NOMO-1 treated with dmso at 0.1 percent for 144 hours (cell line): ENCODE data around the gene CPLX1.

Experiments used
- DNase-seq: peaks from one replicate; lab custom pipeline; 2025; ENCODE audit not compliant: unreplicated experiment; lab: John Stamatoyannopoulos, UW

Gene CPLX1

GRCh38 chr4:833731-834367, 7.9 kb upstream of the CPLX1 start:
- no peak for DNase-seq

GRCh38 chr4:833156-833555, 7.2 kb upstream of the CPLX1 start:
- DNase-seq, result peak; percentile 32

- DNase-seq, result no peak
Measured at GRCh38 chr4:832536-832935, 6.6 kb upstream of the CPLX1 start.

GRCh38 chr4:832108-832507, 6.2 kb upstream of the CPLX1 start:
- no peak for DNase-seq

- no peak for DNase-seq
Measured at GRCh38 chr4:831483-831805, 5.5 kb upstream of the CPLX1 start.

- no peak for DNase-seq
Measured at GRCh38 chr4:830601-831482, 4.9 kb upstream of the CPLX1 start.

GRCh38 chr4:829761-830600, 4.1 kb upstream of the CPLX1 start:
- DNase-seq, result no peak

GRCh38 chr4:829291-829690, 3.4 kb upstream of the CPLX1 start:
- no peak for DNase-seq

GRCh38 chr4:828641-829271, 2.8 kb upstream of the CPLX1 start:
- DNase-seq, result no peak

GRCh38 chr4:827209-828081, 1.5 kb upstream of the CPLX1 start:
- no peak for DNase-seq

- no peak for DNase-seq
Measured at GRCh38 chr4:826508-827208, 729 bp upstream of the CPLX1 start.

- DNase-seq, result no peak
Measured at GRCh38 chr4:825063-825970, 612 bp downstream of the CPLX1 start.

- no peak for DNase-seq
Measured at GRCh38 chr4:824461-825062, 1.4 kb downstream of the CPLX1 start.

- DNase-seq, result no peak
Measured at GRCh38 chr4:823761-824460, 2.0 kb downstream of the CPLX1 start.

GRCh38 chr4:823176-823760, 2.7 kb downstream of the CPLX1 start:
- no peak for DNase-seq

- DNase-seq, result no peak
Measured at GRCh38 chr4:822361-823175, 3.4 kb downstream of the CPLX1 start.
